A204.1 (cell line): ENCODE measurements around the gene ZNF740.
"Not testable (repeated sequence)": the region's sequence is repeated elsewhere in the genome, so short reads cannot be mapped to it uniquely, and the experiment has no call there.

ENCODE experiments used
- FAIRE-seq: peaks from 2 replicates; lab custom pipeline; 2012; peaks lifted over from hg19 to GRCh38; lab: Jason Lieb, UNC

Gene ZNF740

GRCh38 chr12:53173085-53173715 lies 7.3 kb upstream of the ZNF740 start:
- FAIRE-seq: no peak

GRCh38 chr12:53174881-53175491 lies 5.5 kb upstream of the ZNF740 start:
- peak; percentile 34 for FAIRE-seq

GRCh38 chr12:53176750-53177149 lies 3.8 kb upstream of the ZNF740 start:
- FAIRE-seq: no peak

GRCh38 chr12:53177447-53177846 lies 3.1 kb upstream of the ZNF740 start:
- FAIRE-seq: not testable (repeated sequence)

GRCh38 chr12:53178803-53179202 lies 1.7 kb upstream of the ZNF740 start:
- not testable (repeated sequence) for FAIRE-seq

GRCh38 chr12:53179687-53180219 lies 769 bp upstream of the ZNF740 start:
- FAIRE-seq: no peak

GRCh38 chr12:53180931-53181645 lies 566 bp downstream of the ZNF740 start:
- FAIRE-seq: no peak

- no peak for FAIRE-seq
Observed at GRCh38 chr12:53181935-53182334, 1.4 kb downstream of the ZNF740 start.

- no peak for FAIRE-seq
Observed at GRCh38 chr12:53182903-53183302, 2.4 kb downstream of the ZNF740 start.

- FAIRE-seq: no peak
Observed at GRCh38 chr12:53184828-53185227, 4.3 kb downstream of the ZNF740 start.

GRCh38 chr12:53185582-53186153 lies 5.1 kb downstream of the ZNF740 start:
- no peak for FAIRE-seq

GRCh38 chr12:53186745-53187144 lies 6.2 kb downstream of the ZNF740 start:
- no peak for FAIRE-seq

GRCh38 chr12:53187145-53187899 lies 6.8 kb downstream of the ZNF740 start:
- FAIRE-seq: no peak

GRCh38 chr12:53190108-53190729 lies 9.7 kb downstream of the ZNF740 start:
- no peak for FAIRE-seq

GRCh38 chr12:53191096-53191884 lies 10.8 kb downstream of the ZNF740 start:
- no peak for FAIRE-seq

GRCh38 chr12:53191885-53192530 lies 11.5 kb downstream of the ZNF740 start:
- FAIRE-seq: no peak

- no peak for FAIRE-seq
Observed at GRCh38 chr12:53192531-53193021, 12.1 kb downstream of the ZNF740 start.

- no peak for FAIRE-seq
Observed at GRCh38 chr12:53193040-53193439, 12.5 kb downstream of the ZNF740 start.

GRCh38 chr12:53193985-53194716 lies 13.6 kb downstream of the ZNF740 start:
- FAIRE-seq: no peak
